HepG2 (cell line): ENCODE data around the gene E2F1. TPM values are rescaled to one million over a fixed set of nuclear protein-coding genes. Genes with fewer than 3 reads are reported as not detected.

Source experiments
- FOXA1 ChIP-seq, 2 experiments: fragments of 450-650 bp in 1 of 2; sonication (generic) in 1 of 2; formaldehyde crosslinking in 1 of 2; IDR thresholded peaks; 2 replicates each; pipeline versions ENCODE4 v1.4.0 to v1.6.1; 2016 to 2020; ENCODE audit warnings: missing genetic modification reagents in 1 of 2
- FOXO4 ChIP-seq: sonication (generic); formaldehyde crosslinking; conservative IDR thresholded peaks from 2 replicates; pipeline ENCODE4 v1.8.1; 2023; ENCODE audit warnings: missing genetic modification reagents
- HMGXB4 ChIP-seq, 2 experiments: sonication (generic) in 1 of 2; formaldehyde crosslinking in 1 of 2; IDR thresholded peaks; 2 replicates each; pipeline versions ENCODE4 v1.4.0 to v1.6.1; 2018 to 2020; ENCODE audit warnings: missing genetic modification reagents in 2 of 2, borderline replicate concordance in 1 of 2, low read depth in 1 of 2, mild to moderate bottlenecking in 1 of 2, missing biosample characterization in 1 of 2
- KMT2B ChIP-seq: IDR thresholded peaks from 2 replicates; pipeline ENCODE4 v1.6.1; 2016; ENCODE audit warnings: missing genetic modification reagents, missing compliant biosample characterization
- LCORL ChIP-seq, 2 experiments: fragments of 450-650 bp in 1 of 2; sonication (generic) in 1 of 2; formaldehyde crosslinking in 1 of 2; IDR thresholded peaks; 2 replicates each; pipeline versions ENCODE4 v1.5.0 to v1.6.1; 2017 to 2020; ENCODE audit warnings: antibody characterized with exemption in 1 of 2, missing genetic modification reagents in 1 of 2
- MED13 ChIP-seq: sonication (generic); formaldehyde crosslinking; IDR thresholded peaks from 2 replicates; pipeline ENCODE4 v1.5.0; 2020; ENCODE audit warnings: missing genetic modification reagents
- NFE2L2 ChIP-seq: fragments of 150-350 bp; IDR thresholded peaks from 2 replicates; pipeline ENCODE4 v1.6.1; 2014; ENCODE audit warnings: low read length
- PHF5A ChIP-seq: IDR thresholded peaks from one replicate; pipeline ENCODE4 v1.6.1; 2018; ENCODE audit warnings: low read depth, missing genetic modification reagents; ENCODE audit not compliant: unreplicated experiment
- POLR2AphosphoS5 ChIP-seq: IDR thresholded peaks from 2 replicates; pipeline ENCODE4 v1.6.1; 2012; ENCODE audit warnings: low read depth, low read length
- SALL1 ChIP-seq: sonication (generic); formaldehyde crosslinking; IDR thresholded peaks from 2 replicates; pipeline ENCODE4 v1.8.0; 2022; ENCODE audit warnings: mild to moderate bottlenecking, missing genetic modification reagents
- ZBTB38 ChIP-seq: sonication (generic); formaldehyde crosslinking; IDR thresholded peaks from 2 replicates; pipeline ENCODE4 v1.5.1; 2020; ENCODE audit warnings: mild to moderate bottlenecking, missing genetic modification reagents
- ZBTB43 ChIP-seq: sonication (generic); formaldehyde crosslinking; conservative IDR thresholded peaks from 2 replicates; pipeline ENCODE4 v1.4.0; 2020; ENCODE audit warnings: missing genetic modification reagents
- ZNF121 ChIP-seq: sonication (generic); formaldehyde crosslinking; IDR thresholded peaks from 2 replicates; pipeline ENCODE4 v1.5.0; 2020; ENCODE audit warnings: mild to moderate bottlenecking, missing genetic modification reagents
- ZNF280D ChIP-seq: sonication (generic); formaldehyde crosslinking; IDR thresholded peaks from 2 replicates; pipeline ENCODE4 v1.5.1; 2020; ENCODE audit warnings: mild to moderate bottlenecking, missing genetic modification reagents
- ZNF570 ChIP-seq: sonication (generic); formaldehyde crosslinking; IDR thresholded peaks from 2 replicates; pipeline ENCODE4 v1.4.0; 2020; ENCODE audit warnings: mild to moderate bottlenecking, missing genetic modification reagents, borderline replicate concordance
- ZNF83 ChIP-seq: sonication (generic); formaldehyde crosslinking; IDR thresholded peaks from 2 replicates; pipeline ENCODE4 v1.4.0; 2020; ENCODE audit warnings: missing genetic modification reagents, mild to moderate bottlenecking, borderline replicate concordance
- polyA plus RNA-seq, 8 experiments: library from polyadenylated mRNA; depleted of rRNA in 3 of 8; stranded (reverse) in 7 of 8; unstranded in 1 of 8; fragments of >200 nt; fragmentation: Illumina TruSeq in 4 of 8; extraction: Trizol in 4 of 8; gene quantifications; 2 replicates each; pipeline versions ENCODE4 v1.2.1 to v1.2.3, GENCODE V29; 2011 to 2016; ENCODE audit warnings: low read depth in 4 of 8, missing spikeins in 1 of 8, mixed read lengths in 1 of 8; ENCODE audit not compliant: insufficient read depth in 1 of 8
- total RNA-seq, 5 experiments: library from RNA; depleted of rRNA; stranded (reverse); fragments of >200 nt; fragmentation: Illumina TruSeq; extraction: Trizol; gene quantifications; 2 replicates each; pipeline ENCODE4 v1.2.3, GENCODE V29; 2016; ENCODE audit warnings: low read depth in 1 of 5
- TF ChIP-seq, protein P1 (sequence below): sonication (generic); formaldehyde crosslinking; IDR thresholded peaks from 2 replicates; pipeline ENCODE4 v1.5.0; 2020; ENCODE audit warnings: mild to moderate bottlenecking, missing genetic modification reagents, borderline replicate concordance

The E2F1 gene
- total and polyA plus RNA-seq, 2 of the 13 experiments (the other 11 are each of a cell fraction or from before 2014, with no cell fraction given) = 25.5 to 39.4 TPM

DNA sequence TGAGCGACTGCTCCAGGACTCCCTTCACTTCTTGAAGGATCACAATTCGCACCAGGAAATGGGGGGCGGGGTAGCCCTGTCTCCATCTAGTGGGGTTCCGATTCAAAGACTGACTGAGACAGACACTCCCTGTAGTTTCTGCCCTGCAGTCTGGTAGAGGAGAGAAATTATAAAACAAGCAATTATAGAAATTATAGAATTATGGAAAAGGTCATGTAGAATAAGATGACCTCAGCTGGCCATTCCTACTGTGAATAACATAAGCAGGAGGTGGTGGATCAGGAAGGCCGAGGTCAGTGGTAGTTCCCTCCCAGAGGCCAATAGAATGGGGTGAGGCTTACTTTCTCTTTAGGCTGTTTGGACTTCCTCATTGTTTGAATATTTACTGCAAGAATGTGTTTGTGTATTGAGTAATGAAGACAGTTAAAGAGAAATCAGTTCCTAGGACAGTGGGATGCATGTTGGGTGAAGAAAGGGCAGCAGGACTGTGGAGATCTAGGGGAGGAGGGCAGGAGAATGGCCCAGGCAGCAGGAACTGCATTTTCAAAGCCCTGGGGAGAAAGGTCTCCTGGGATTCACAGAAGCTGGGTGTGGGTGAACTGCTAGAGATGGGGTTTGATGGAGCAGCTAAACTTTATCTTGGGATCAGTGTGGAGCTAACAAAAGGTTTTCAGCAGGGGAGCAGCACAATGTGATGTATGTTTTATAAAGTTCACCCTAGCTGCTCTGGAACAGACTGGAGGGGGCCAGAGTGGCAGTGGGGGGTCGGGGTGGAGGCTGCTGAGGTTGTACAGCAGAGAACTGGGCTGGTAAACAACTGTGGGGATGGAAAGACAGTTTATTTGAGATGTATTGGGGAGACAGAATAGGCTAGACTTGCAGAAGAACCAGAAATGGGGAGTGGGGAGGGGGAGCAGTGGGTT is 47.7 kb upstream of the E2F1 start (continued):
- TF ChIP-seq NFE2L2 (no peak), FOXA1 (IDR thresholded peaks at IDR 0.05) (no peak), FOXA1 (CRISPR knock-in tag; IDR thresholded peaks at IDR 0.05) (peak; percentile 68), ZNF280D (peak; percentile 74; the same call in 1 of the 2 replicates), PHF5A (CRISPR knock-in tag) (peak; percentile 82), HMGXB4 (CRISPR knock-in tag; IDR thresholded peaks at IDR 0.05; ENCODE audit: borderline replicate concordance in 1 of 2, low read depth in 1 of 2) (no peak; a peak in 2 of 4 replicates), SALL1 (peak; percentile 14; the same call in 1 of the 2 replicates), ZNF121 (CRISPR knock-in tag) (no peak), LCORL (IDR thresholded peaks at IDR 0.05) (peak; percentile 84), LCORL (CRISPR knock-in tag; IDR thresholded peaks at IDR 0.05) (peak; percentile 88; the same call in 1 of the 2 replicates), KMT2B (CRISPR knock-in tag) (peak; percentile 47; the same call in 1 of the 2 replicates), MED13 (CRISPR knock-in tag) (no peak), ZNF83 (no peak), ZNF570 (no peak), ZBTB43 (CRISPR knock-in tag) (peak; percentile 12; the same call in 1 of the 2 replicates), FOXO4 (CRISPR knock-in tag) (no peak), ZBTB38 (CRISPR knock-in tag) (no peak), POLR2AphosphoS5 (peak; percentile 49; the same call in 1 of the 2 replicates)
- TF ChIP-seq, protein P1, sequence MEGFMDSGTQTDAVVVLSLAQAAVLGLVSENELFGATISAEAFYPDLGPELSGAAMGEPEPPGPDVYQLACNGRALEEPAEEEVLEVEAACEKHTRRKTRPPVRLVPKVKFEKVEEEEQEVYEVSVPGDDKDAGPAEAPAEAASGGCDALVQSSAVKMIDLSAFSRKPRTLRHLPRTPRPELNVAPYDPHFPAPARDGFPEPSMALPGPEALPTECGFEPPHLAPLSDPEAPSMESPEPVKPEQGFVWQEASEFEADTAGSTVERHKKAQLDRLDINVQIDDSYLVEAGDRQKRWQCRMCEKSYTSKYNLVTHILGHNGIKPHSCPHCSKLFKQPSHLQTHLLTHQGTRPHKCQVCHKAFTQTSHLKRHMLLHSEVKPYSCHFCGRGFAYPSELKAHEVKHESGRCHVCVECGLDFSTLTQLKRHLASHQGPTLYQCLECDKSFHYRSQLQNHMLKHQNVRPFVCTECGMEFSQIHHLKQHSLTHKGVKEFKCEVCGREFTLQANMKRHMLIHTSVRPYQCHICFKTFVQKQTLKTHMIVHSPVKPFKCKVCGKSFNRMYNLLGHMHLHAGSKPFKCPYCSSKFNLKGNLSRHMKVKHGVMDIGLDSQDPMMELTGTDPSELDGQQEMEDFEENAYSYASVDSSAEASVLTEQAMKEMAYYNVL (CRISPR knock-in tag) = 0 out of 2 replicates have a peak, but pooled peaks have one; percentile 19
